HG03280 (cell line): ENCODE measurements around the gene TENT4A.

Source experiments
- ATAC-seq: cut with Tn5 transposase; IDR thresholded peaks from one replicate; pipeline ENCODE4 v1.9.1; 2021; ENCODE audit warnings: mild to moderate bottlenecking, moderate library complexity; ENCODE audit not compliant: unreplicated experiment

The TENT4A gene

GRCh38 chr5:6731465-6732237, 18.4 kb downstream of the TENT4A start:
- no peak for ATAC-seq

- no peak for ATAC-seq
Observed at GRCh38 chr5:6732634-6733410, 19.6 kb downstream of the TENT4A start.

GRCh38 chr5:6733411-6734242, 20.4 kb downstream of the TENT4A start:
- ATAC-seq, result no peak

- no peak for ATAC-seq
Observed at GRCh38 chr5:6734243-6734700, 21.0 kb downstream of the TENT4A start.

GRCh38 chr5:6734781-6735180, 21.5 kb downstream of the TENT4A start:
- ATAC-seq, result no peak

GRCh38 chr5:6736106-6736505, 22.9 kb downstream of the TENT4A start:
- ATAC-seq, result no peak

GRCh38 chr5:6736524-6737042, 23.4 kb downstream of the TENT4A start:
- peak; percentile 2 for ATAC-seq

GRCh38 chr5:6737043-6737941, 24.1 kb downstream of the TENT4A start:
- peak; percentile 76 for ATAC-seq

GRCh38 chr5:6739603-6740002, 26.4 kb downstream of the TENT4A start:
- ATAC-seq, result no peak

- ATAC-seq, result no peak
Observed at GRCh38 chr5:6740586-6741150, 27.4 kb downstream of the TENT4A start.

- no peak for ATAC-seq
Observed at GRCh38 chr5:6742081-6742758, 29.0 kb downstream of the TENT4A start.

GRCh38 chr5:6743161-6743560, 29.9 kb downstream of the TENT4A start:
- ATAC-seq, result no peak

GRCh38 chr5:6744841-6745705, 31.8 kb downstream of the TENT4A start:
- ATAC-seq, result no peak

- ATAC-seq, result peak; percentile 69
Observed at GRCh38 chr5:6745706-6746222, 32.5 kb downstream of the TENT4A start.

- no peak for ATAC-seq
Observed at GRCh38 chr5:6746244-6746643, 33.0 kb downstream of the TENT4A start.

GRCh38 chr5:6747103-6747502, 33.9 kb downstream of the TENT4A start:
- no peak for ATAC-seq

GRCh38 chr5:6748142-6748541, 34.9 kb downstream of the TENT4A start:
- no peak for ATAC-seq
